H1 (cell line): Measurements from ENCODE around the gene NT5DC1. TPM values are rescaled to one million over a fixed set of nuclear protein-coding genes. Genes with fewer than 3 reads are reported as not detected.

Experiments
- CTCF ChIA-PET: fragments of 300-600 bp; sonication (Branson Sonifier 250); formaldehyde crosslinking; loops from one replicate; lab custom pipeline; 2021; ENCODE audit not compliant: partially characterized antibody; lab: Charles Lee
- POLR2A ChIA-PET: fragments of 300-600 bp; sonication (Branson Sonifier 250); formaldehyde crosslinking; loops from one replicate; lab custom pipeline; 2021; ENCODE audit warnings: inconsistent platforms; ENCODE audit not compliant: partially characterized antibody; lab: Charles Lee
- DNase-seq, 2 experiments: peaks; one replicate each; pipeline versions ENCODE4 v3.0.0 to v3.0.0-alpha.2; 2010 to 2022; ENCODE audit warnings: low spot score in 2 of 2, low read depth in 1 of 2, mixed read lengths in 1 of 2
- FAIRE-seq: peaks from 2 replicates; lab custom pipeline; 2011; peaks lifted over from hg19 to GRCh38; lab: Jason Lieb, UNC
- H2AFZ ChIP-seq: 2 replicates; pipeline ENCODE4 v1.8.1; 2012; ENCODE audit warnings: low read length, inconsistent platforms
- H2AK5ac ChIP-seq: 2 replicates; pipeline ENCODE4 v1.6.1; 2013; ENCODE audit warnings: low read depth, low read length
- H2BK120ac ChIP-seq: replicated peaks from 2 replicates; pipeline ENCODE3; 2013; ENCODE audit warnings: low read depth, low read length, inconsistent platforms
- H2BK12ac ChIP-seq: 2 replicates; pipeline ENCODE4 v1.6.1; 2013; ENCODE audit warnings: low read depth, low read length
- H2BK15ac ChIP-seq: 2 replicates; pipeline ENCODE4 v1.6.1; 2013; ENCODE audit warnings: low read length
- H2BK20ac ChIP-seq: 2 replicates; pipeline ENCODE4 v1.6.1; 2013; ENCODE audit warnings: low read length
- H2BK5ac ChIP-seq: 2 replicates; pipeline ENCODE4 v1.6.1; 2013; ENCODE audit warnings: low read depth, low read length
- H3K14ac ChIP-seq: 2 replicates; pipeline ENCODE4 v1.6.1; 2013; ENCODE audit warnings: inconsistent platforms; ENCODE audit not compliant: insufficient read length
- H3K18ac ChIP-seq: 2 replicates; pipeline ENCODE4 v1.6.1; 2013; ENCODE audit warnings: low read length; ENCODE audit errors: extremely low read depth
- H3K23ac ChIP-seq: 2 replicates; pipeline ENCODE4 v1.6.1; 2013; ENCODE audit warnings: inconsistent platforms; ENCODE audit not compliant: insufficient read length
- H3K23me2 ChIP-seq: 2 replicates; pipeline ENCODE4 v1.6.1; 2013; ENCODE audit warnings: low read depth, low read length
- H3K27ac ChIP-seq: 2 replicates; pipeline ENCODE4 v1.6.1; 2011; ENCODE audit warnings: low read depth, low read length, inconsistent platforms
- H3K27me3 ChIP-seq, 4 experiments: replicated peaks in 1 of 4; 1 replicate in 1 of 4; 2 replicates in 3 of 4; pipeline versions ENCODE4 v1.6.1 to v1.8.1; 2011 to 2013; ENCODE audit warnings: low read length in 3 of 4, mild to moderate bottlenecking in 3 of 4, inconsistent platforms in 2 of 4, mixed read lengths in 2 of 4, moderate library complexity in 1 of 4; ENCODE audit not compliant: control insufficient read depth in 3 of 4, insufficient read depth in 3 of 4; ENCODE audit errors: extremely low read depth in 1 of 4
- H3K36me3 ChIP-seq, 4 experiments: 2 replicates each; pipeline versions ENCODE4 v1.6.1 to v1.8.1; 2011 to 2013; ENCODE audit warnings: mild to moderate bottlenecking in 4 of 4, low read length in 3 of 4, moderate library complexity in 2 of 4, control low read depth in 1 of 4, inconsistent platforms in 1 of 4; ENCODE audit not compliant: insufficient read depth in 4 of 4, control insufficient read depth in 2 of 4
- H3K4ac ChIP-seq: replicated peaks from 2 replicates; pipeline ENCODE3; 2013; ENCODE audit warnings: low read length, low read depth, mixed read lengths, inconsistent platforms; ENCODE audit not compliant: insufficient read length
- H3K4me1 ChIP-seq, 4 experiments: replicated peaks in 1 of 4; 1 replicate in 1 of 4; 2 replicates in 3 of 4; pipeline versions ENCODE4 v1.6.1 to v1.8.1; 2011 to 2013; ENCODE audit warnings: low read length in 3 of 4, inconsistent platforms in 2 of 4, mixed read lengths in 1 of 4; ENCODE audit not compliant: insufficient read depth in 4 of 4, control insufficient read depth in 3 of 4
- H3K4me2 ChIP-seq, 2 experiments: 2 replicates each; pipeline versions ENCODE4 v1.6.1 to v1.8.1; 2011 to 2013; ENCODE audit warnings: low read depth in 2 of 2, low read length in 2 of 2, control low read depth in 1 of 2, inconsistent platforms in 1 of 2, mild to moderate bottlenecking in 1 of 2; ENCODE audit not compliant: insufficient read depth in 1 of 2
- H3K4me3 ChIP-seq, 4 experiments: fragments of 200-600, 300-600 bp in 1 of 4; sonication (generic), shearing (Covaris generic), sonication (Bioruptor Twin) in 1 of 4; 2 replicates each; pipeline versions ENCODE4 v1.5.1 to v1.8.1; 2011 to 2016; ENCODE audit warnings: low read length in 4 of 4, low read depth in 3 of 4, control low read depth in 2 of 4, inconsistent platforms in 2 of 4, mild to moderate bottlenecking in 2 of 4, mixed read lengths in 1 of 4, moderate library complexity in 1 of 4; ENCODE audit not compliant: insufficient read depth in 2 of 4; ENCODE audit errors: extremely low read depth in 1 of 4
- H3K56ac ChIP-seq: replicated peaks from 2 replicates; pipeline ENCODE3; 2013; ENCODE audit warnings: low read depth, mild to moderate bottlenecking, mixed read lengths, low read length, inconsistent platforms; ENCODE audit not compliant: insufficient read length
- H3K79me1 ChIP-seq: 2 replicates; pipeline ENCODE4 v1.6.1; 2013; ENCODE audit warnings: low read depth, low read length, control low read depth
- H3K79me2 ChIP-seq, 2 experiments: 2 replicates each; pipeline versions ENCODE4 v1.6.1 to v1.8.1; 2012 to 2013; ENCODE audit warnings: low read length in 2 of 2, mild to moderate bottlenecking in 2 of 2, inconsistent platforms in 1 of 2; ENCODE audit not compliant: insufficient read depth in 2 of 2, control insufficient read depth in 1 of 2
- H3K9ac ChIP-seq, 4 experiments: replicated peaks in 1 of 4; 1 replicate in 1 of 4; 2 replicates in 3 of 4; pipeline versions ENCODE4 v1.6.1 to v1.8.1; 2011 to 2013; ENCODE audit warnings: low read depth in 3 of 4, low read length in 3 of 4, control low read depth in 2 of 4, mild to moderate bottlenecking in 2 of 4, moderate library complexity in 2 of 4, inconsistent platforms in 1 of 4; ENCODE audit errors: extremely low read depth in 1 of 4
- H3K9me3 ChIP-seq, 2 experiments: 2 replicates each; pipeline versions ENCODE4 v1.6.1 to v1.8.1; 2012 to 2013; ENCODE audit warnings: mild to moderate bottlenecking in 2 of 2, moderate library complexity in 2 of 2, control low read depth in 1 of 2, inconsistent platforms in 1 of 2, low read depth in 1 of 2, low read length in 1 of 2, mixed read lengths in 1 of 2; ENCODE audit not compliant: insufficient read depth in 2 of 2
- H4K20me1 ChIP-seq, 2 experiments: replicated peaks in 1 of 2; 2 replicates each; pipeline versions ENCODE3 to v1.8.1; 2011 to 2013; ENCODE audit warnings: inconsistent platforms in 2 of 2, low read length in 2 of 2, mild to moderate bottlenecking in 1 of 2; ENCODE audit not compliant: insufficient read depth in 2 of 2, control insufficient read depth in 1 of 2
- H4K5ac ChIP-seq: 2 replicates; pipeline ENCODE4 v1.6.1; 2013; ENCODE audit warnings: low read length, low read depth, mixed read lengths, inconsistent platforms; ENCODE audit not compliant: insufficient read length
- H4K8ac ChIP-seq: 2 replicates; pipeline ENCODE4 v1.8.0; 2013; ENCODE audit warnings: mild to moderate bottlenecking, moderate library complexity, low read length, inconsistent platforms; ENCODE audit not compliant: insufficient read depth; ENCODE audit errors: extremely low read depth
- H4K91ac ChIP-seq: replicated peaks from 2 replicates; pipeline ENCODE3; 2013; ENCODE audit warnings: low read length, mixed read lengths, inconsistent platforms; ENCODE audit not compliant: insufficient read length
- BACH1 ChIP-seq: IDR thresholded peaks from 2 replicates; pipeline ENCODE4 v1.6.1; 2012; ENCODE audit warnings: low read length, improper control_type of control experiment
- CBX8 ChIP-seq: fragments of 300-800, 300-1000 bp; sonication (generic); IDR thresholded peaks from 2 replicates; pipeline ENCODE4 v1.7.1; 2016; ENCODE audit warnings: low read depth, low read length, borderline replicate concordance
- EZH2 ChIP-seq: fragments of 200-600 bp; sonication (generic); IDR thresholded peaks from 2 replicates; pipeline ENCODE4 v1.7.1; 2012; ENCODE audit warnings: low read depth, mild to moderate bottlenecking, moderate library complexity, low read length, inconsistent platforms; ENCODE audit not compliant: severe bottlenecking
- FOSL1 ChIP-seq: IDR thresholded peaks from 2 replicates; pipeline ENCODE4 v1.6.1; 2011; ENCODE audit warnings: mild to moderate bottlenecking, low read depth, low read length, moderate library complexity; ENCODE audit not compliant: insufficient read depth
- JUN ChIP-seq: IDR thresholded peaks from 2 replicates; pipeline ENCODE4 v1.6.1; 2011; ENCODE audit warnings: low read depth, mild to moderate bottlenecking, improper control_type of control experiment, low read length
- NRF1 ChIP-seq: IDR thresholded peaks from 2 replicates; pipeline ENCODE4 v1.6.1; 2011; ENCODE audit warnings: mild to moderate bottlenecking, low read depth, low read length, improper control_type of control experiment
- POLR2A ChIP-seq, 2 experiments: IDR thresholded peaks; 1 replicate in 1 of 2; 2 replicates in 1 of 2; pipeline ENCODE4 v1.6.1; 2011; ENCODE audit warnings: low read depth in 2 of 2, low read length in 2 of 2, mild to moderate bottlenecking in 2 of 2; ENCODE audit errors: control extremely low read depth in 1 of 2
- SP2 ChIP-seq: IDR thresholded peaks from 2 replicates; pipeline ENCODE4 v1.6.1; 2012; ENCODE audit warnings: mild to moderate bottlenecking, low read length, inconsistent platforms
- TAF1 ChIP-seq: IDR thresholded peaks from 2 replicates; pipeline ENCODE4 v1.6.1; 2011; ENCODE audit warnings: mild to moderate bottlenecking, low read depth, low read length
- TAF7 ChIP-seq: optimal IDR thresholded peaks from 2 replicates; pipeline ENCODE3; 2011; ENCODE audit warnings: low read depth, mild to moderate bottlenecking, inconsistent platforms, low read length, moderate library complexity, borderline replicate concordance
- TBP ChIP-seq: IDR thresholded peaks from 2 replicates; pipeline ENCODE4 v1.6.1; 2011; ENCODE audit warnings: low read depth, low read length, improper control_type of control experiment
- TEAD4 ChIP-seq: IDR thresholded peaks from 2 replicates; pipeline ENCODE4 v1.6.1; 2012; ENCODE audit warnings: low read depth, low read length, inconsistent platforms, mixed read lengths
- YY1 ChIP-seq: IDR thresholded peaks from 2 replicates; pipeline ENCODE4 v1.6.1; 2011; ENCODE audit warnings: low read depth, mild to moderate bottlenecking, low read length
- WGBS, 2 experiments: shearing (Covaris generic) in 1 of 2; methylation state at CpG; one replicate each; pipeline versions ENCODE4 v1.1.6 to v1.1.7; 2013 to 2015; ENCODE audit warnings: low lambda C conversion rate in 2 of 2, mixed read lengths in 2 of 2, inconsistent platforms in 1 of 2, low coverage in 1 of 2, missing lambda C conversion rate in 1 of 2; ENCODE audit not compliant: insufficient replicate concordance in 2 of 2, insufficient coverage in 1 of 2, insufficient read length in 1 of 2; ENCODE audit errors: extremely low coverage in 1 of 2, missing lambda C conversion rate in 1 of 2; 5-methylcytosine and 5-hydroxymethylcytosine counted together
- polyA plus RNA-seq, 7 experiments: library from polyadenylated mRNA; depleted of rRNA in 3 of 7; stranded (reverse) in 5 of 7; unstranded in 2 of 7; fragments of >200 nt in 5 of 7; fragments of 200-250 nt in 2 of 7; gene quantifications; 1 replicate in 5 of 7; 2 replicates in 1 of 7; 4 replicates in 1 of 7; pipeline versions ENCODE4 v1.2.1 to v1.2.3, GENCODE V29; 2011 to 2013; ENCODE audit warnings: missing spikeins in 2 of 7, mixed read lengths in 2 of 7
- total RNA-seq: library from RNA; stranded (reverse); fragmentation: NEBNext Ultra II Directional; extraction: Animal tissue kit (Norgen Biotek cat#: 25700); gene quantifications from 2 replicates; pipeline ENCODE4 v1.2.1, GENCODE V29; 2021
- TF ChIP-seq, protein P1 (sequence below): IDR thresholded peaks from 2 replicates; pipeline ENCODE4 v1.6.1; 2011; ENCODE audit warnings: low read depth, mild to moderate bottlenecking, low read length; ENCODE audit not compliant: insufficient read depth
- TF ChIP-seq, protein P2 (sequence below): IDR thresholded peaks from 2 replicates; pipeline ENCODE4 v1.6.1; 2012; ENCODE audit warnings: inconsistent platforms

The NT5DC1 gene
- total and polyA plus RNA-seq, 2 of the 8 experiments (the other 6 are each of a cell fraction or from before 2014, with no cell fraction given): 25.3 to 72.7 TPM

DNA sequence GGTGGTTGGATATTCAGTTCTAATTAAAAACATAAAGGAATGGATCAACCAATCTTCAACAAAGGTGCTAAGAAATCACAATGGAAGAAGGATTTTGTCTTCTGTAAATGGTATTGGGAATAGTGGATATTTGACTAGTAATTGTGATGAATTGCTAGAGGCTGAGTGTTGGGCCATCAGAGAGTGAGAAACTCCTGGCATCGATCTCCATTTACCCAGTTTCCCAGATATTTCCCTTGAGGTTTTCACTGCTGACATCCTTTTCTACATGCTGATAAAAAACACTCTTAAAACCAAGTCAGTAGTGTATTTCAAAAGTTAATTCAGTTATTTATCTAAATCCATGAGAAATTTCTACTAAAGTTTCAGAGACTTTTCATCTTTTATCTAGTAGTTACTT is 65.7 kb downstream of the NT5DC1 start:
- CTCF ChIA-PET: no interaction called here
- 100% methylated on average over 1 of the region's 1 CpG; no CpG with 5 or more reads in 1 of the 2 experiments for WGBS, 2 experiments
- no peak overlapping the region for H2AFZ ChIP-seq
- TF ChIP-seq SP2: no peak
- TF ChIP-seq CBX8: no peak
- TF ChIP-seq YY1: no peak
- no peak for TF ChIP-seq BACH1
- no peak for TF ChIP-seq EZH2
- TF ChIP-seq, protein P1, sequence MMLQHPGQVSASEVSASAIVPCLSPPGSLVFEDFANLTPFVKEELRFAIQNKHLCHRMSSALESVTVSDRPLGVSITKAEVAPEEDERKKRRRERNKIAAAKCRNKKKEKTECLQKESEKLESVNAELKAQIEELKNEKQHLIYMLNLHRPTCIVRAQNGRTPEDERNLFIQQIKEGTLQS: no peak
- TF ChIP-seq FOSL1: no peak
- TF ChIP-seq TBP: no peak
- no peak for TF ChIP-seq JUN
- TF ChIP-seq NRF1: no peak
- no peak for TF ChIP-seq TAF1
- TF ChIP-seq POLR2A (IDR thresholded peaks at IDR 0.05; ENCODE audit: control extremely low read depth in 1 of 2, low read depth in 2 of 2, low read length in 2 of 2): no peak
- TF ChIP-seq, protein P2, sequence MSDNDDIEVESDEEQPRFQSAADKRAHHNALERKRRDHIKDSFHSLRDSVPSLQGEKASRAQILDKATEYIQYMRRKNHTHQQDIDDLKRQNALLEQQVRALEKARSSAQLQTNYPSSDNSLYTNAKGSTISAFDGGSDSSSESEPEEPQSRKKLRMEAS: no peak
- TF ChIP-seq TAF7: no peak
- TF ChIP-seq TEAD4: no peak

More for the DNA sequence above, 65.7 kb downstream of the NT5DC1 start:
- FAIRE-seq: no peak
- Histone ChIP-seq H3K23me2 (no peaks in the 10 kb centered on the region), H3K56ac (no peak overlapping the region), H4K20me1 (no peaks in the 10 kb centered on the region), H3K9ac (no peak overlapping the region), H3K9me3 (no peaks in the 10 kb centered on the region; a peak in 1 of 4 replicates), H2BK15ac (no peak overlapping the region), H3K79me1 (no peaks in the 10 kb centered on the region), H3K18ac (no peak overlapping the region), H3K27me3 (no peaks in the 10 kb centered on the region), H4K5ac (no peak overlapping the region), H3K79me2 (peaks cover 0 to 16% of the 10 kb centered on the region in 2 experiments; a peak in 2 of 4 replicates), H3K23ac (no peak overlapping the region), H2AK5ac (no peak overlapping the region), H3K4me2 (no peak overlapping the region), H2BK20ac (no peak overlapping the region), H2BK5ac (no peak overlapping the region), H3K4me3 (no peak overlapping the region), H3K4me1 (no peaks in the 10 kb centered on the region), H4K91ac (no peak overlapping the region), H3K36me3 (no peaks in the 10 kb centered on the region), H3K14ac (no peak overlapping the region), H3K4ac (no peak overlapping the region), H3K27ac (no peak overlapping the region), H2BK120ac (no peak overlapping the region), H2BK12ac (no peak overlapping the region), H4K8ac (no peak overlapping the region)
- DNase-seq: no peak
- POLR2A ChIA-PET: no interaction called here
